ENCODE data around the gene ESYT2.

ESYT2 gene

GRCh38 chr7:158726277-158726807 lies 103.0 kb downstream of the ESYT2 start:
- Histone ChIP-seq H3K27me3 (no peaks in the 10 kb centered on the region), H3K4me3 (no peak overlapping the region), H3K4me1 (no peaks in the 10 kb centered on the region), H3K9ac (no peak overlapping the region), H4K20me1 (no peaks in the 10 kb centered on the region), H3K36me3 (peaks cover 17% of the 10 kb centered on the region), H3K4me2 (no peak overlapping the region), H3K27ac (no peak overlapping the region), H3K9me3 (no peaks in the 10 kb centered on the region)
- TF ChIP-seq Cebpa-rat (IDR thresholded peaks at IDR 0.05), result no peak

DNA sequence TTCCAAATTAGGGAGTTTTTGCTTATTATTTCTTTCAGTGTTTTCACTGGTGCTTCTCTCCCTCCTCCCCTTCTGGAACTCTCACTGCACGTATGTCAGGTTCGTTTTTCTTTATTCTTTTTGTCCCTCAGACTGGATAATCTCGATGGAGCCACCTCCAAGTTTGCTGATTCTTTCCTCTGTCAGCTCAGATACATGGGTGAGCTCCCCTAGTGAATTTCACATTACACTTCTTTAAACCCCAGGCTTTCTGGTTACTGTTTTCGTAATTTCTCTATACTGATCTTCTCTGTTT lies 103.9 kb downstream of the ESYT2 start:
- Histone ChIP-seq H3K27me3 (no peaks in the 10 kb centered on the region), H3K4me2 (no peak overlapping the region), H3K27ac (no peak overlapping the region), H3K9me3 (no peaks in the 10 kb centered on the region), H3K4me1 (no peaks in the 10 kb centered on the region), H3K36me3 (peaks cover 8% of the 10 kb centered on the region), H3K4me3 (no peak overlapping the region), H3K9ac (no peak overlapping the region), H4K20me1 (no peaks in the 10 kb centered on the region)
- TF ChIP-seq Cebpa-rat (IDR thresholded peaks at IDR 0.05), result no peak

GRCh38 chr7:158724658-158725505 lies 104.4 kb downstream of the ESYT2 start:
- H3K4me3 ChIP-seq, result no peak overlapping the region
- peaks cover 3% of the 10 kb centered on the region for H3K36me3 ChIP-seq
- TF ChIP-seq Cebpa-rat (IDR thresholded peaks at IDR 0.05), result no peak
- no peaks in the 10 kb centered on the region for H3K4me1 ChIP-seq
- no peak overlapping the region for H3K9ac ChIP-seq
- H3K27ac ChIP-seq, result no peak overlapping the region
- no peaks in the 10 kb centered on the region for H4K20me1 ChIP-seq
- H3K27me3 ChIP-seq, result no peaks in the 10 kb centered on the region
- no peaks in the 10 kb centered on the region for H3K9me3 ChIP-seq
- H3K4me2 ChIP-seq, result no peak overlapping the region

DNA sequence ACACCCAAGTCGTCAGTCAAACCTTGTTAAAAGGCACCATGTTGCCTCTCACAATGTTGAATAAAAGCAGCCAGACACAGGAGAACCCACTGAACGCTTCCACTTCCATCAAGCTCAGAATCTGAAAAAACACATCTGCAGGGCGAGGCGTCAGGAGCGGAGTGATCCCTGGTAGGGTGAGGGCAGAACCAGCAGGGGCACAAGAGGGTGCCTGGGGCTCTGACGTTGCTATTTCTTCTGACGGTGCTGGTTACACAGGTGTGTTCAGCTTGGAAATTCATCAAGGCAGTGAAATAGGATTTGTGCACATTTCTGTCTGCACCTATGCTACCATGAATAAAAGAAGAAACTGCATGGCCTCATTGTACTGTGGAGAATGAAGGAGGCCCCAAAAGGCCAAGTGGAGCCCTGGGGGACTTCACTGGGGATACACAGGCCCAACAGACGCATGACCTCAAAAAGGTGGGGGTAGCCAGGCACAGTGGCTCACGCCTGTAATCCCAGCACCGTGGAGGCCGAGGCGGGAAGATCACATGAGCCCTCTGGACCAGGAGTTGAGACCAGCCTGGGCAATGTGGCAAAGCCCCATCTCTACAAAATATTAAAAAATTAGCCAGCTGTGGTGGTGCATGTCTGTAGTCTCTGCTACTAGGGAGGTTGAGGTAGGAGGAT lies 105.5 kb downstream of the ESYT2 start:
- Histone ChIP-seq H3K27me3 (no peaks in the 10 kb centered on the region), H3K4me3 (no peak overlapping the region), H3K4me1 (no peaks in the 10 kb centered on the region), H3K9ac (no peak overlapping the region), H3K9me3 (no peaks in the 10 kb centered on the region), H4K20me1 (no peaks in the 10 kb centered on the region), H3K36me3 (no peaks in the 10 kb centered on the region), H3K4me2 (no peak overlapping the region), H3K27ac (no peak overlapping the region)
- TF ChIP-seq Cebpa-rat (IDR thresholded peaks at IDR 0.05), result no peak

DNA sequence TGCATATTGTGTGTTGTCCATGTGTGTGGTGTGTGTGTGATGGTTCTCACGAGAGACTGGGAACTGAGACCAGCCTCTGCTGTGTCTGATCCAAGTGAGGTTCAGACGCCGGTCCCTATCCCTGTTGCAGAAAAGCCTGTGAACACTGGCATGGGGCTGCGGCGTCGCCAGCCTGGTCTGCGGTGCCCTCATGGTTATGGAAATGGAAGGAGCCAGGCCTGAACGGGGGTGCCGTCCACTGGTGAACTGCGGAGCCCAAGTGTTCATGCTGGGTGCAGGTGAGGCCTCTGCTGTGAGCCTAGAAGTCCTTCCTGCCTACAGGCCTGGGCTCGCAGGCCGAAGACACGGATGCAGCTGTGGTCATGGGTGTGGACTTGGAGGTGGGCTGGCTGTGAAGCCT lies 106.0 kb downstream of the ESYT2 start:
- H3K9me3 ChIP-seq, result no peaks in the 10 kb centered on the region
- no peak overlapping the region for H3K27ac ChIP-seq
- no peaks in the 10 kb centered on the region for H3K27me3 ChIP-seq
- no peak overlapping the region for H3K9ac ChIP-seq
- no peaks in the 10 kb centered on the region for H3K4me1 ChIP-seq
- no peak overlapping the region for H3K4me3 ChIP-seq
- no peaks in the 10 kb centered on the region for H3K36me3 ChIP-seq
- no peak overlapping the region for H3K4me2 ChIP-seq
- H4K20me1 ChIP-seq, result no peaks in the 10 kb centered on the region
- TF ChIP-seq Cebpa-rat (IDR thresholded peaks at IDR 0.05), result no peak

- Histone ChIP-seq H3K4me1 (no peaks in the 10 kb centered on the region), H3K27ac (no peak overlapping the region), H3K9ac (no peak overlapping the region), H3K36me3 (no peaks in the 10 kb centered on the region), H4K20me1 (no peaks in the 10 kb centered on the region), H3K27me3 (no peaks in the 10 kb centered on the region), H3K9me3 (no peaks in the 10 kb centered on the region), H3K4me3 (no peak overlapping the region), H3K4me2 (no peak overlapping the region)
- TF ChIP-seq Cebpa-rat (IDR thresholded peaks at IDR 0.05), result no peak
Measured at GRCh38 chr7:158722574-158723237, 106.6 kb downstream of the ESYT2 start.

DNA sequence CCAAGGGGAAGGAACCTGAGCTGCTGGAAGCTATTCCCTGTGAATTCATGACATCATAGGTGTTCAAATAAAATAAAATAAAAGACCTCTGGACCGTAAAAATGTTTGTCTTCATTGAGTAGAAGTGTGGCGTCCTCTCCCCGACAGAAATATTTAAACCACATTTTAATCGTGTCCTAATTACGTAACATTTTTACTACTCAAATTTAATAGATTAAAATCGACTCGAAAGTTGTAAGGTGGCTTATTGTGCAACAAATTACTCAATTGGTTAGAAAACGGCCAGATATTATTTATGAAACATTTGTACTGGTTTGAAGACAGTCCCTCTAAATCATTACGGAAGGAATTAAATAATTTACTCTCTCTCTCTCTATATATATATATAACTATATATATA lies 109.2 kb downstream of the ESYT2 start:
- no peak; the same call in 1 of the 2 replicates for TF ChIP-seq Cebpa-rat (IDR thresholded peaks at IDR 0.05)
- 0 out of 2 replicates have a peak, but pooled peaks cover 4% of the 10 kb centered on the region for H3K27me3 ChIP-seq
- H3K9ac ChIP-seq, result no peak overlapping the region
- no peaks in the 10 kb centered on the region for H4K20me1 ChIP-seq
- no peaks in the 10 kb centered on the region for H3K36me3 ChIP-seq
- no peaks in the 10 kb centered on the region; the same call in 1 of the 2 replicates for H3K4me1 ChIP-seq
- no peak overlapping the region for H3K4me3 ChIP-seq
- no peak overlapping the region for H3K27ac ChIP-seq
- H3K9me3 ChIP-seq, result no peaks in the 10 kb centered on the region
- no peak overlapping the region for H3K4me2 ChIP-seq

DNA sequence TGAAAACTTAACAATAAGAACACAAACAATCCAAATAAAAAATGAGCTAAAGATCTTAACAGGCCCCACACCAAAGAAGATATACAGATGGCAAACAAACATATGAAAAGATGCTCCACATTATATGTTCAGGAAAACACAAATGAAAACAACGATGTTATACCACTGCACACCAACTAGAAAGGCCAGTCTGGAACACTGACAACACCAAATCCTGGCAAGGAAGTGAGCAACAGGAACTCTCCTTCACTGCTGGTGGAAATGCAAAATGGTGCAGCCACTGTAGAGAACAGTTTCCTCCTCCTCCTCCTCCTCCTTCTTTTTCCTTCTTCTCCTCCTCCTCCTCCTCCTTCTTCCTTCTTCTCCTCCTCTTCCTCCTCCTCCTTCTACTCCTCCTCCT lies 112.5 kb downstream of the ESYT2 start:
- no peaks in the 10 kb centered on the region for H3K36me3 ChIP-seq
- H4K20me1 ChIP-seq, result no peaks in the 10 kb centered on the region
- H3K4me1 ChIP-seq, result peaks cover 13% of the 10 kb centered on the region
- H3K4me2 ChIP-seq, result 0 out of 2 replicates have a peak overlapping the region, but pooled peaks have one; percentile 22
- H3K4me3 ChIP-seq, result no peak overlapping the region
- 0 out of 2 replicates have a peak, but pooled peaks cover 4% of the 10 kb centered on the region for H3K27me3 ChIP-seq
- no peak overlapping the region for H3K27ac ChIP-seq
- TF ChIP-seq Cebpa-rat (IDR thresholded peaks at IDR 0.05), result no peak
- no peaks in the 10 kb centered on the region for H3K9me3 ChIP-seq
- no peak overlapping the region for H3K9ac ChIP-seq

- Histone ChIP-seq H4K20me1 (no peaks in the 10 kb centered on the region), H3K36me3 (peaks cover 13% of the 10 kb centered on the region), H3K27ac (no peak overlapping the region), H3K4me1 (peaks cover 26% of the 10 kb centered on the region), H3K9ac (no peak overlapping the region), H3K27me3 (no peaks in the 10 kb centered on the region), H3K9me3 (peaks cover 37% of the 10 kb centered on the region), H3K4me2 (peak overlapping the region; percentile 15; the same call in 1 of the 2 replicates), H3K4me3 (no peak overlapping the region)
- peak; percentile 63 for TF ChIP-seq Cebpa-rat (IDR thresholded peaks at IDR 0.05)
Measured at GRCh38 chr7:158710651-158711102, 118.6 kb downstream of the ESYT2 start.

Data from BLaER1 (cell line).